Endometrial microvascular endothelial cells (primary cell): ENCODE measurements around the gene SLC2A3. TPM values are rescaled to one million over a fixed set of nuclear protein-coding genes. Genes with fewer than 3 reads are reported as not detected.
"Not testable (repeated sequence)": the region's sequence is repeated elsewhere in the genome, so short reads cannot be mapped to it uniquely, and the experiment has no call there.

Source experiments
- in situ Hi-C: cut with HindIII; loops from 2 replicates; pipeline ENCODE4 v1.10.0; 2017; ENCODE audit warnings: low sequenced_read_pairs, low pct_unique_long_range_greater_than_20kb; ENCODE audit errors: inconsistent ontology term
- total RNA-seq: library from RNA; depleted of rRNA; stranded (reverse); fragments of >200 nt; gene quantifications from one replicate; pipeline ENCODE4 v1.2.3, GENCODE V29; 2015; ENCODE audit errors: inconsistent ontology term

The SLC2A3 gene
- total RNA-seq, 1 donor from 2014 or later = 22.6 TPM

- in situ Hi-C loops = not testable (repeated sequence)
These were observed 18.4 kb upstream of the SLC2A3 start for GRCh38 chr12:7954418-7954817.

- in situ Hi-C loops = not testable (repeated sequence)
These were observed 17.9 kb upstream of the SLC2A3 start for GRCh38 chr12:7953912-7954311.

- in situ Hi-C loops = no loop called here
These were observed 15.7 kb upstream of the SLC2A3 start for GRCh38 chr12:7951671-7952070.

GRCh38 chr12:7950230-7950943 is 14.4 kb upstream of the SLC2A3 start:
- in situ Hi-C loops = not testable (repeated sequence)

- in situ Hi-C loops = no loop called here
These were observed 12.7 kb upstream of the SLC2A3 start for GRCh38 chr12:7948589-7949260.

- in situ Hi-C loops = no loop called here
These were observed 11.0 kb upstream of the SLC2A3 start for GRCh38 chr12:7947011-7947410.

- in situ Hi-C loops = not testable (repeated sequence)
These were observed 8.8 kb upstream of the SLC2A3 start for GRCh38 chr12:7944760-7945159.

GRCh38 chr12:7940906-7941305 is 4.9 kb upstream of the SLC2A3 start:
- in situ Hi-C loops = no loop called here

- in situ Hi-C loops = no loop called here
These were observed 2.0 kb upstream of the SLC2A3 start for GRCh38 chr12:7937833-7938506.

- in situ Hi-C loops = no loop called here
These were observed 996 bp downstream of the SLC2A3 start for GRCh38 chr12:7934889-7935492.

GRCh38 chr12:7934091-7934888 is 1.7 kb downstream of the SLC2A3 start:
- in situ Hi-C loops = no loop called here

- in situ Hi-C loops = no loop called here
These were observed 2.7 kb downstream of the SLC2A3 start for GRCh38 chr12:7933255-7933726.

GRCh38 chr12:7932599-7933240 is 3.3 kb downstream of the SLC2A3 start:
- in situ Hi-C loops = not testable (repeated sequence)

GRCh38 chr12:7929083-7929792 is 6.7 kb downstream of the SLC2A3 start:
- in situ Hi-C loops = no loop called here

- in situ Hi-C loops = no loop called here
These were observed 8.5 kb downstream of the SLC2A3 start for GRCh38 chr12:7927470-7927869.

- in situ Hi-C loops = not testable (repeated sequence)
These were observed 9.8 kb downstream of the SLC2A3 start for GRCh38 chr12:7926068-7926666.
